ENCODE results near the gene CNTNAP5. TPM values are rescaled to one million over a fixed set of nuclear protein-coding genes. Genes with fewer than 3 reads are reported as not detected.

CNTNAP5 gene
- total RNA-seq, 1 experiment from 2014 or later: 0.48 TPM

DNA sequence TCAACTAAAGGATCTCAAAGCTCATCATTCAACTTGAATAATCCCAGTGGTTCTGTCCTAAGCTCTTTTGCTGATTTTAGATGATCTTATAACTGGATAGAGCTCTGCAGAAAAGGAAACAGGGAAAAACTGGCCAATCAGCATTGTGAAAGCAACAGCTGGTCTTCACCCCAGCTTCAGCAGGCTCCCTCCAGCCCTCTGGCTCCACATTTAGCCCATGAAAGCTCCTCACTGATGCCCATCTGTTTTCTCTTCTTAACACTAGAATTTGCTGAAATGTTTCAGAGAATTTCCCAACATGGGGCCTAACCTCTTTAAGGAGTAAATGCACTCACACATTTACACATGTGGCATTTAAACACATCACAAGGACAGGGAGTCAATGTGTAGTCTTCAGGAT lies 223.3 kb downstream of the CNTNAP5 start:
- Histone ChIP-seq H2BK15ac (ENCODE audit: low read depth, low read length) (no peak overlapping the region), H3K79me1 (ENCODE audit: insufficient read depth, low read depth, low read length, poor library complexity, severe bottlenecking) (no peaks in the 10 kb centered on the region), H3K79me2 (ENCODE audit: insufficient read depth, low read length) (no peaks in the 10 kb centered on the region), H3K56ac (ENCODE audit: insufficient read length, low read depth, low read length) (no peak overlapping the region), H3K4me1 (ENCODE audit: insufficient read depth, low read length) (no peaks in the 10 kb centered on the region), H3K27me3 (ENCODE audit: insufficient read depth, low read length) (no peaks in the 10 kb centered on the region), H3T11ph (ENCODE audit: low read length) (no peak overlapping the region), H3K4me2 (ENCODE audit: insufficient read depth, insufficient read length, low read length) (no peak overlapping the region), H3K4ac (ENCODE audit: low read depth, low read length) (no peak overlapping the region), H3K23me2 (ENCODE audit: insufficient read length, low read depth, low read length, poor library complexity, severe bottlenecking) (no peaks in the 10 kb centered on the region), H2BK5ac (ENCODE audit: insufficient read length, low read length) (no peak overlapping the region), H3K9me3 (ENCODE audit: control insufficient read depth, low read depth, low read length) (no peaks in the 10 kb centered on the region), H4K8ac (replicated peaks; ENCODE audit: insufficient read length, low read depth, low read length) (no peak overlapping the region), H2AFZ (ENCODE audit: low read length) (no peak overlapping the region), H2BK20ac (ENCODE audit: low read depth, low read length, poor library complexity, severe bottlenecking) (no peak overlapping the region), H3K9ac (ENCODE audit: extremely low read depth, insufficient read length, low read length) (no peak overlapping the region), H4K91ac (ENCODE audit: insufficient read length, low read depth, low read length) (no peak overlapping the region), H3K14ac (ENCODE audit: insufficient read depth, low read length) (no peak overlapping the region), H4K5ac (ENCODE audit: insufficient read length, low read depth, low read length) (no peak overlapping the region), H3K23ac (ENCODE audit: insufficient read length, low read depth, low read length) (no peak overlapping the region), H2AK5ac (ENCODE audit: insufficient read length, low read length) (no peak overlapping the region), H2BK12ac (ENCODE audit: insufficient read length, low read depth, low read length) (no peak overlapping the region), H3K18ac (ENCODE audit: insufficient read length, low read depth, low read length) (no peak overlapping the region), H2BK120ac (ENCODE audit: low read depth, low read length, poor library complexity, severe bottlenecking) (no peak overlapping the region), H4K20me1 (ENCODE audit: control insufficient read depth, insufficient read depth, insufficient read length) (no peaks in the 10 kb centered on the region), H3K27ac (ENCODE audit: insufficient read length, low read depth, low read length) (no peak overlapping the region)
- DNase-seq: no peak
- peaks cover 6 to 8% of the 10 kb centered on the region in 2 experiments for H3K4me1 Mint-ChIP-seq
- TF ChIP-seq, protein P1, sequence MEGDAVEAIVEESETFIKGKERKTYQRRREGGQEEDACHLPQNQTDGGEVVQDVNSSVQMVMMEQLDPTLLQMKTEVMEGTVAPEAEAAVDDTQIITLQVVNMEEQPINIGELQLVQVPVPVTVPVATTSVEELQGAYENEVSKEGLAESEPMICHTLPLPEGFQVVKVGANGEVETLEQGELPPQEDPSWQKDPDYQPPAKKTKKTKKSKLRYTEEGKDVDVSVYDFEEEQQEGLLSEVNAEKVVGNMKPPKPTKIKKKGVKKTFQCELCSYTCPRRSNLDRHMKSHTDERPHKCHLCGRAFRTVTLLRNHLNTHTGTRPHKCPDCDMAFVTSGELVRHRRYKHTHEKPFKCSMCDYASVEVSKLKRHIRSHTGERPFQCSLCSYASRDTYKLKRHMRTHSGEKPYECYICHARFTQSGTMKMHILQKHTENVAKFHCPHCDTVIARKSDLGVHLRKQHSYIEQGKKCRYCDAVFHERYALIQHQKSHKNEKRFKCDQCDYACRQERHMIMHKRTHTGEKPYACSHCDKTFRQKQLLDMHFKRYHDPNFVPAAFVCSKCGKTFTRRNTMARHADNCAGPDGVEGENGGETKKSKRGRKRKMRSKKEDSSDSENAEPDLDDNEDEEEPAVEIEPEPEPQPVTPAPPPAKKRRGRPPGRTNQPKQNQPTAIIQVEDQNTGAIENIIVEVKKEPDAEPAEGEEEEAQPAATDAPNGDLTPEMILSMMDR (conservative IDR thresholded peaks at IDR 0.05): no peak
- no peak overlapping the region for H3K4me3 Mint-ChIP-seq
- H3K27ac Mint-ChIP-seq: no peak overlapping the region
- no peaks in the 10 kb centered on the region for H3K27me3 Mint-ChIP-seq (ENCODE audit: low read depth)
- no peaks in the 10 kb centered on the region for H3K36me3 Mint-ChIP-seq (ENCODE audit: insufficient read depth in 1 of 3, low read depth in 3 of 3)
- H3K9me3 Mint-ChIP-seq: no peaks in the 10 kb centered on the region
